ENCODE measurements around the gene TMEM138. TPM values are rescaled to one million over a fixed set of nuclear protein-coding genes. Genes with fewer than 3 reads are reported as not detected.
A peak's percentile ranks its signal among the peaks of the same experiment; 100 is the strongest.

Gene TMEM138
- total RNA-seq, 4 donors from 2014 or later: 9.4 to 18.4 (median 13.9) TPM

- DNase-seq: no peak
- H3K27me3 ChIP-seq: no peaks in the 10 kb centered on the region
- no peaks in the 10 kb centered on the region for H3K9me3 ChIP-seq
- TF ChIP-seq CTCF (IDR thresholded peaks at IDR 0.05 in 4 of 5, conservative IDR thresholded peaks at IDR 0.05 in 1 of 5) (no peak), POLR2A (IDR thresholded peaks at IDR 0.05) (no peak)
- H3K36me3 ChIP-seq: peaks cover 0 to 86% of the 10 kb centered on the region in 2 donors
- in situ Hi-C loops (cut with MboI; ENCODE audit: low sequenced_read_pairs in 4 of 4): no loop called here
- peaks cover 4 to 8% of the 10 kb centered on the region in 2 donors for H3K4me1 ChIP-seq
- peak overlapping the region in 2 of 4 donors; percentile 58 to 60 for H3K27ac ChIP-seq
- H3K4me3 ChIP-seq: no peak overlapping the region
- intact Hi-C loops (cut with DNase I; ENCODE audit: low total_unique reads): no loop called here
- peak; percentile 43 to 49 for ATAC-seq
Observed at GRCh38 chr11:61406067-61406466, 43.9 kb downstream of the TMEM138 start.

GRCh38 chr11:61406991-61407728 is 45.0 kb downstream of the TMEM138 start:
- ATAC-seq: no peak
- Histone ChIP-seq H3K4me1 (peaks cover 4 to 8% of the 10 kb centered on the region in 2 donors), H3K27ac (peak overlapping the region in 2 of 4 donors; percentile 43 to 58), H3K4me3 (no peak overlapping the region), H3K9me3 (no peaks in the 10 kb centered on the region), H3K27me3 (no peaks in the 10 kb centered on the region), H3K36me3 (peaks cover 6 to 97% of the 10 kb centered on the region in 2 donors)
- in situ Hi-C loops (cut with MboI; ENCODE audit: low sequenced_read_pairs in 4 of 4) (no loop called here), intact Hi-C loops (cut with DNase I; ENCODE audit: low total_unique reads) (no loop called here)
- no peak for TF ChIP-seq CTCF (IDR thresholded peaks at IDR 0.05 in 4 of 5, conservative IDR thresholded peaks at IDR 0.05 in 1 of 5)
- no peak for TF ChIP-seq POLR2A (IDR thresholded peaks at IDR 0.05)
- no peak for DNase-seq

- Histone ChIP-seq H3K4me1 (no peaks in the 10 kb centered on the region), H3K27me3 (no peaks in the 10 kb centered on the region), H3K27ac (no peak overlapping the region), H3K36me3 (peaks cover 13 to 100% of the 10 kb centered on the region in 2 donors), H3K4me3 (no peak overlapping the region), H3K9me3 (no peaks in the 10 kb centered on the region)
- in situ Hi-C loops (cut with MboI; ENCODE audit: low sequenced_read_pairs in 4 of 4): no loop called here
- ATAC-seq (no peak), DNase-seq (no peak)
- TF ChIP-seq POLR2A (IDR thresholded peaks at IDR 0.05) (no peak), CTCF (IDR thresholded peaks at IDR 0.05 in 4 of 5, conservative IDR thresholded peaks at IDR 0.05 in 1 of 5) (no peak)
- intact Hi-C loops (cut with DNase I; ENCODE audit: low total_unique reads): no loop called here
Observed at GRCh38 chr11:61411589-61411988, 49.4 kb downstream of the TMEM138 start.

GRCh38 chr11:61413496-61413895 is 51.3 kb downstream of the TMEM138 start:
- intact Hi-C loops (cut with DNase I; ENCODE audit: low total_unique reads) (no loop called here), in situ Hi-C loops (cut with MboI; ENCODE audit: low sequenced_read_pairs in 4 of 4) (no loop called here)
- peaks cover 4 to 5% of the 10 kb centered on the region in 2 donors for H3K4me1 ChIP-seq
- H3K9me3 ChIP-seq: no peaks in the 10 kb centered on the region
- ATAC-seq (no peak), DNase-seq (no peak)
- H3K4me3 ChIP-seq: no peak overlapping the region
- H3K36me3 ChIP-seq: peaks cover 13 to 98% of the 10 kb centered on the region in 2 donors
- H3K27ac ChIP-seq: no peak overlapping the region
- TF ChIP-seq POLR2A (IDR thresholded peaks at IDR 0.05) (no peak), CTCF (IDR thresholded peaks at IDR 0.05 in 4 of 5, conservative IDR thresholded peaks at IDR 0.05 in 1 of 5) (no peak)
- H3K27me3 ChIP-seq: no peaks in the 10 kb centered on the region

Measured in gastrocnemius medialis (tissue), 4 donors.